GM21619 (cell line): ENCODE data around the gene C5orf58.
"Not testable (repeated sequence)": the region's sequence is repeated elsewhere in the genome, so short reads cannot be mapped to it uniquely, and the experiment has no call there.

Experiments
- ATAC-seq: cut with Tn5 transposase; IDR thresholded peaks from one replicate; pipeline ENCODE4 v1.9.1; 2021; ENCODE audit not compliant: unreplicated experiment

The C5orf58 gene

GRCh38 chr5:170223360-170223759, 9.4 kb upstream of the C5orf58 start:
- no peak for ATAC-seq

GRCh38 chr5:170223906-170224305, 8.9 kb upstream of the C5orf58 start:
- ATAC-seq, result no peak

GRCh38 chr5:170225326-170226128, 7.3 kb upstream of the C5orf58 start:
- no peak for ATAC-seq

GRCh38 chr5:170226129-170226615, 6.6 kb upstream of the C5orf58 start:
- ATAC-seq, result no peak

GRCh38 chr5:170226661-170227060, 6.1 kb upstream of the C5orf58 start:
- no peak for ATAC-seq

- ATAC-seq, result no peak
Observed at GRCh38 chr5:170228762-170229435, 3.9 kb upstream of the C5orf58 start.

- no peak for ATAC-seq
Observed at GRCh38 chr5:170233358-170233892, 640 bp downstream of the C5orf58 start.

- peak; percentile 67 for ATAC-seq
Observed at GRCh38 chr5:170235876-170236864, 3.4 kb downstream of the C5orf58 start.

- ATAC-seq, result no peak
Observed at GRCh38 chr5:170238456-170239196, 5.8 kb downstream of the C5orf58 start.

- ATAC-seq, result not testable (repeated sequence)
Observed at GRCh38 chr5:170245436-170245835, 12.7 kb downstream of the C5orf58 start.

GRCh38 chr5:170246126-170246870, 13.5 kb downstream of the C5orf58 start:
- ATAC-seq, result no peak

- no peak for ATAC-seq
Observed at GRCh38 chr5:170247363-170247762, 14.6 kb downstream of the C5orf58 start.

GRCh38 chr5:170248172-170248930, 15.6 kb downstream of the C5orf58 start:
- ATAC-seq, result no peak

GRCh38 chr5:170248931-170249227, 16.1 kb downstream of the C5orf58 start:
- not testable (repeated sequence) for ATAC-seq

GRCh38 chr5:170249355-170249754, 16.6 kb downstream of the C5orf58 start:
- ATAC-seq, result no peak

- no peak for ATAC-seq
Observed at GRCh38 chr5:170250810-170251317, 18.1 kb downstream of the C5orf58 start.

GRCh38 chr5:170251462-170251861, 18.7 kb downstream of the C5orf58 start:
- ATAC-seq, result no peak

- ATAC-seq, result no peak
Observed at GRCh38 chr5:170252109-170252508, 19.3 kb downstream of the C5orf58 start.
